H9 (cell line): Measurements from ENCODE around the gene ADAMTS17. TPM values are rescaled to one million over a fixed set of nuclear protein-coding genes. Genes with fewer than 3 reads are reported as not detected.

Experiments used
- DNase-seq: peaks from one replicate; pipeline ENCODE4 v3.0.0-alpha.2; 2017
- H2AFZ ChIP-seq: one replicate; pipeline ENCODE4 v1.6.1; 2013; ENCODE audit warnings: mild to moderate bottlenecking, low read length, control low read depth, moderate library complexity
- H2AK5ac ChIP-seq: 2 replicates; pipeline ENCODE4 v1.6.1; 2013; ENCODE audit warnings: low read length, control low read depth, mixed read lengths; ENCODE audit not compliant: insufficient read length
- H2BK120ac ChIP-seq: one replicate; pipeline ENCODE4 v1.6.1; 2013; ENCODE audit warnings: low read depth, mild to moderate bottlenecking, low read length, control low read depth, inconsistent platforms; ENCODE audit not compliant: poor library complexity, severe bottlenecking
- H2BK12ac ChIP-seq: 2 replicates; pipeline ENCODE4 v1.6.1; 2013; ENCODE audit warnings: low read length, control low read depth, mixed read lengths, low read depth; ENCODE audit not compliant: insufficient read length
- H2BK15ac ChIP-seq: 2 replicates; pipeline ENCODE4 v1.6.1; 2013; ENCODE audit warnings: low read depth, low read length, control low read depth
- H2BK20ac ChIP-seq: one replicate; pipeline ENCODE4 v1.6.1; 2013; ENCODE audit warnings: low read depth, mild to moderate bottlenecking, low read length, control low read depth, inconsistent platforms; ENCODE audit not compliant: poor library complexity, severe bottlenecking
- H2BK5ac ChIP-seq: 2 replicates; pipeline ENCODE4 v1.6.1; 2013; ENCODE audit warnings: low read length, control low read depth, mixed read lengths; ENCODE audit not compliant: insufficient read length
- H3K14ac ChIP-seq: 2 replicates; pipeline ENCODE4 v1.6.1; 2013; ENCODE audit warnings: low read length, control low read depth; ENCODE audit not compliant: insufficient read depth
- H3K18ac ChIP-seq: 2 replicates; pipeline ENCODE4 v1.6.1; 2013; ENCODE audit warnings: low read depth, mild to moderate bottlenecking, mixed read lengths, low read length, control low read depth; ENCODE audit not compliant: insufficient read length
- H3K23ac ChIP-seq: 2 replicates; pipeline ENCODE4 v1.6.1; 2013; ENCODE audit warnings: low read length, control low read depth, mixed read lengths, low read depth; ENCODE audit not compliant: insufficient read length
- H3K23me2 ChIP-seq: 2 replicates; pipeline ENCODE4 v1.6.1; 2013; ENCODE audit warnings: low read depth, mild to moderate bottlenecking, mixed read lengths, low read length, control low read depth; ENCODE audit not compliant: insufficient read length, poor library complexity, severe bottlenecking
- H3K27ac ChIP-seq: 2 replicates; pipeline ENCODE4 v1.5.1; 2013; ENCODE audit warnings: low read length, control low read depth, mixed read lengths, low read depth; ENCODE audit not compliant: insufficient read length
- H3K27me3 ChIP-seq: 2 replicates; pipeline ENCODE4 v1.6.1; 2013; ENCODE audit warnings: low read length, control low read depth, inconsistent platforms; ENCODE audit not compliant: insufficient read depth
- H3K4ac ChIP-seq: 2 replicates; pipeline ENCODE4 v1.6.1; 2013; ENCODE audit warnings: low read depth, mild to moderate bottlenecking, control low read depth, inconsistent platforms, low read length, moderate library complexity
- H3K4me1 ChIP-seq: 2 replicates; pipeline ENCODE4 v1.6.1; 2013; ENCODE audit warnings: low read length, control low read depth, inconsistent platforms; ENCODE audit not compliant: insufficient read depth
- H3K4me2 ChIP-seq: 2 replicates; pipeline ENCODE4 v1.6.1; 2013; ENCODE audit warnings: low read length, control low read depth, mixed read lengths; ENCODE audit not compliant: insufficient read length, insufficient read depth
- H3K56ac ChIP-seq: 2 replicates; pipeline ENCODE4 v1.6.1; 2013; ENCODE audit warnings: low read depth, mild to moderate bottlenecking, mixed read lengths, low read length, control low read depth; ENCODE audit not compliant: insufficient read length
- H3K79me1 ChIP-seq: 2 replicates; pipeline ENCODE4 v1.6.1; 2013; ENCODE audit warnings: low read depth, mild to moderate bottlenecking, moderate library complexity, low read length, control low read depth, inconsistent platforms; ENCODE audit not compliant: insufficient read depth, poor library complexity, severe bottlenecking
- H3K79me2 ChIP-seq: 2 replicates; pipeline ENCODE4 v1.6.1; 2013; ENCODE audit warnings: low read length, control low read depth, inconsistent platforms; ENCODE audit not compliant: insufficient read depth
- H3K9ac ChIP-seq: 2 replicates; pipeline ENCODE4 v1.6.1; 2013; ENCODE audit warnings: low read length, control low read depth, mixed read lengths; ENCODE audit not compliant: insufficient read length; ENCODE audit errors: extremely low read depth
- H3K9me3 ChIP-seq: one replicate; pipeline ENCODE4 v1.6.1; 2013; ENCODE audit warnings: low read depth, low read length, inconsistent platforms; ENCODE audit not compliant: control insufficient read depth
- H3T11ph ChIP-seq: one replicate; pipeline ENCODE4 v1.6.1; 2013; ENCODE audit warnings: mild to moderate bottlenecking, low read length, control low read depth, inconsistent platforms
- H4K20me1 ChIP-seq: one replicate; pipeline ENCODE4 v1.6.1; 2013; ENCODE audit not compliant: control insufficient read depth, insufficient read length, insufficient read depth
- H4K5ac ChIP-seq: 2 replicates; pipeline ENCODE4 v1.6.1; 2013; ENCODE audit warnings: low read depth, mild to moderate bottlenecking, mixed read lengths, low read length, control low read depth; ENCODE audit not compliant: insufficient read length
- H4K8ac ChIP-seq: replicated peaks from 2 replicates; pipeline ENCODE4 v1.6.1; 2013; ENCODE audit warnings: low read length, control low read depth, mixed read lengths, low read depth; ENCODE audit not compliant: insufficient read length
- H4K91ac ChIP-seq: 2 replicates; pipeline ENCODE4 v1.6.1; 2013; ENCODE audit warnings: low read depth, mild to moderate bottlenecking, moderate library complexity, mixed read lengths, low read length, control low read depth; ENCODE audit not compliant: insufficient read length
- H3K27ac Mint-ChIP-seq, 3 experiments: 2 replicates in 2 of 3; 3 replicates in 1 of 3; pipeline ENCODE4 v1.8.0; 2020 to 2021; ENCODE audit warnings: mixed read lengths in 3 of 3, mild to moderate bottlenecking in 1 of 3, moderate library complexity in 1 of 3
- H3K27me3 Mint-ChIP-seq: 2 replicates; pipeline ENCODE4 v1.8.0; 2021; ENCODE audit warnings: low read depth, mild to moderate bottlenecking, moderate library complexity, mixed read lengths
- H3K36me3 Mint-ChIP-seq, 3 experiments: 2 replicates in 2 of 3; 3 replicates in 1 of 3; pipeline ENCODE4 v1.8.0; 2020 to 2021; ENCODE audit warnings: low read depth in 3 of 3, mixed read lengths in 3 of 3; ENCODE audit not compliant: insufficient read depth in 1 of 3
- H3K4me1 Mint-ChIP-seq, 2 experiments: 2 replicates each; pipeline ENCODE4 v1.8.0; 2020; ENCODE audit warnings: mixed read lengths in 2 of 2
- H3K4me3 Mint-ChIP-seq, 2 experiments: 2 replicates in 1 of 2; 3 replicates in 1 of 2; pipeline ENCODE4 v1.8.0; 2020 to 2021; ENCODE audit warnings: mild to moderate bottlenecking in 2 of 2, mixed read lengths in 2 of 2, moderate library complexity in 1 of 2
- H3K9me3 Mint-ChIP-seq, 2 experiments: 2 replicates in 1 of 2; 3 replicates in 1 of 2; pipeline ENCODE4 v1.8.0; 2020; ENCODE audit warnings: mild to moderate bottlenecking in 2 of 2, mixed read lengths in 2 of 2, moderate library complexity in 1 of 2
- CTCF ChIP-seq: fragments of 200-600 bp; sonication (generic); conservative IDR thresholded peaks from 3 replicates; pipeline ENCODE4 v1.8.0; 2021; ENCODE audit warnings: antibody characterized with exemption, mild to moderate bottlenecking
- WGBS: extraction: QIAGEN DNeasy Blood & Tissue Kit; methylation state at CpG from one replicate; pipeline ENCODE4 v1.1.7; 2013; ENCODE audit warnings: missing lambda C conversion rate, low lambda C conversion rate, mixed read lengths; ENCODE audit not compliant: insufficient read length; ENCODE audit errors: extremely low coverage; 5-methylcytosine and 5-hydroxymethylcytosine counted together
- total RNA-seq: library from RNA; stranded (reverse); gene quantifications from 2 replicates; pipeline ENCODE4 v1.2.1, GENCODE V29; 2021

The ADAMTS17 gene
- total RNA-seq, 1 experiment from 2014 or later, result 2.9 TPM

- no peaks in the 10 kb centered on the region; a peak in 1 of 5 replicates for H3K9me3 Mint-ChIP-seq
- H3K36me3 Mint-ChIP-seq, result no peaks in the 10 kb centered on the region
- no peak overlapping the region for H3T11ph ChIP-seq
- H3K4me2 ChIP-seq, result no peak overlapping the region
- peak overlapping the region; percentile 70 for H3K14ac ChIP-seq
- no peak overlapping the region for H3K27ac ChIP-seq
- H3K27me3 Mint-ChIP-seq, result peaks cover 14% of the 10 kb centered on the region
- H3K23me2 ChIP-seq, result no peaks in the 10 kb centered on the region
- no peaks in the 10 kb centered on the region for H3K9me3 ChIP-seq
- H2BK12ac ChIP-seq, result peak overlapping the region; percentile 15
- no peak overlapping the region for H2BK5ac ChIP-seq
- H4K91ac ChIP-seq, result no peak overlapping the region
- no peak overlapping the region for H2AFZ ChIP-seq
- no peak overlapping the region for H2BK120ac ChIP-seq
- peaks cover 5% of the 10 kb centered on the region; the same call in 1 of the 2 replicates for H3K4me1 ChIP-seq
- no peak overlapping the region for H3K9ac ChIP-seq
- no peak overlapping the region for H2AK5ac ChIP-seq
- no peaks in the 10 kb centered on the region for H3K27me3 ChIP-seq
- H4K20me1 ChIP-seq, result no peaks in the 10 kb centered on the region
- no CpG with 5 or more reads among the region's 16 CpGs for WGBS
- no peak for DNase-seq
- no peak overlapping the region for H3K23ac ChIP-seq
- no peaks in the 10 kb centered on the region for H3K79me2 ChIP-seq
- H3K18ac ChIP-seq, result no peak overlapping the region
- H3K56ac ChIP-seq, result no peak overlapping the region
- H4K8ac ChIP-seq, result no peak overlapping the region
- H3K4me1 Mint-ChIP-seq, result peaks cover 45 to 54% of the 10 kb centered on the region in 2 experiments
- H4K5ac ChIP-seq, result no peak overlapping the region
- no peak overlapping the region for H3K4ac ChIP-seq
- H3K27ac Mint-ChIP-seq, result no peak overlapping the region
- H3K4me3 Mint-ChIP-seq, result no peak overlapping the region
- no peak overlapping the region for H2BK15ac ChIP-seq
- no peaks in the 10 kb centered on the region for H3K79me1 ChIP-seq
- no peak for TF ChIP-seq CTCF
- H2BK20ac ChIP-seq, result no peak overlapping the region
These were observed 359.7 kb downstream of the ADAMTS17 start for GRCh38 chr15:99981839-99982658.
